Activated CD8-positive, alpha-beta memory T cell treated with anti-CD3 and anti-CD28 coated beads, Interleukin-2, amount 50 U/mL, for 24 hours (primary cell): ENCODE results near the gene SMIM29.
"Not testable (repeated sequence)": the region's sequence is repeated elsewhere in the genome, so short reads cannot be mapped to it uniquely, and the experiment has no call there.

Source experiments
- DNase-seq: peaks from one replicate; pipeline ENCODE4 v3.0.0-alpha.2; 2020; ENCODE audit errors: extremely low read depth

SMIM29 gene

DNA sequence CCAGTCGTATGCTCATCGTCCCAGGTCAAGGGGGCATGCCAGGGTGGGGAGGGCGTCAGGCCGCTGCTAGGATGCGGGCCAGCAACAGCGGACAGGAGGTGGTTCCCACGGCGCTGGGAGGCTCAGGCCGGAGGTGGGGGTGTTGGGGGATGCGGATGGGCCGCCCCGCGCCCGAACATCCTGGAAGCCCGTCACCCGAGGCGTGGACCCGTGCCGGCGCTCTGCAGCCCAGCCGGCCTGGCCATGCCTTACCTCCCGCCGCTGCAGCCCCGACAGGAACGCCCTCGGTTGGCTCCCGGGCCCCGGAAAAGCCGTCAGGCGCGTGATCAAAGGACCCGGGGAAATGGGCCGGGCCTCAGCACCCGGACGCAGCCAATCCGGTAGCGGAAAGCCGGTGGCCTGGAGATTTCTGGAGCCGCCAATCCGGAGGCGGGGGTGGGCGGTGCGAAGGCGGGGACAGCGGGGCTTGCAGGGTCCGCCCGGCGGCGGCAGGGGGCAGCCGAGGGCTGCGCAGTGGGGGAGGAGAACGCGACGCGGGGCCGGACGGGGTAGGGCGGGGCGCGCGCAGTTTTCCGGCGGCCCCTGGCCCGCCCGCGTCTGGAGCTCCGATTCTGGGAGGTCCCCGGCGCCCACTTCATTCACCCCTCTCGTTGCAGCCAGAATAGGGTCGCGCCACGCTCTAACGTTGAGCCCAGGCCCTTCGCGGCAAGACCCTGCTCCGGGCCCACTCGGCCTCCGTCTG lies at the start of gene SMIM29:
Gene SMIM29, minus strand, starts transcription at position 280 of the 742 bp plus-strand sequence. CDS start 1,215 bp downstream, outside the sequence.
- DNase-seq = peak; percentile 88

DNA sequence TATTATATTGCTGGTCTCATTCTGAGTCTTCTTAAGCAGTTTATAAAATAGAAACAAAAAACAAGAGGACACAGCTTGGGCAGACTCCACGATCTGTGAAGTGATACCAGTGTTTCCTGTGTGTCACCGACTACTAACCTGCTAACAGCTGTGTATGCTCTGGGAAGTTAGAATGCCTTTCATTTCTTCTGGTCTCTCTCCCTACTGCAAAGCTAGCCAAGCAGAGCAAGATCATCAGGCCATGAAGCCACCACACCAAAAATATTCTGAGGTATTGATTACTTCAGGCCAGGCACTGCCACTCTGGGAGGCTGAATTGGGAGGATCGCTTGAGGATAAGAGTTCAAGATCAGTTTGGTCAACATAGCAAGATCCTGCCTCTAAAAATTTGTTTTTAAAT lies 46.9 kb upstream of the SMIM29 start:
- DNase-seq = no peak

DNA sequence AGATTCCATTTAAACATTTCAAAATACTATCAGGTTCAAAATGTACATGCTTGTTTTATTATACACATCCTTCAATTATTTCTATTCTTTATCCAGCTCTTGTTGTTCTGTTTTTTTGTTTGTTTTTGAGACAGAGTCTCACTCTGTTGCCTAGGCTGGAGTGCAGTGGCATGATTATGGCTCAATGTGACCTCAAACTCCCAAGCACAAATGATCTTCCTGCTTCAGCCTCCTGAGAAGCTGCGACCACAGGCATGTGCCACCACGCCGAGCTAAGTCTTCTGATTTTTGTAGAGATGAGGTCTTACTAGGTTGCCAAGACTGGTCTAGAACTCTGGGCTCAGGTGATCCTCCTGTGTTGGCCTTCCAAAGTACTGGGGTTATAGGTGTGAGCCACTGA lies 44.1 kb upstream of the SMIM29 start:
- DNase-seq = no peak

DNA sequence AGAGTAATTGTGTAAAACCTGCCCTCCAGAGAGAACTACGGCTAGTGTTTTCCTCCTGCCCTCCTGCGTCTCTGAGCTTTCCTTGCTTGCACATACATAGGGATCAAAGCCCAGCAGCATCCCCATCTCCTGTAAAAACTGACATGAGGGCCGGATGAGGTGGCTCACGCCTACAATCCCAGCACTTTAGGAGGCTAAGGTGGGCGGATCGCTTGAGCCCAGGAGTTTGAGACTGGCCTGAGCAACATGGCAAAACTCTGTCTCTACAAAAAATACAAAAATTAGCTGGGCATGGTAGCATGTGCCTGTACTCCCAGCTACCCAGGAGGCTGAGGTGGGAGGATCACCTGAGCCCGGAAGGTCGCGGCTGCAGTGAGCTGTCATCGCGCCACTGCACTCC lies 40.3 kb upstream of the SMIM29 start:
- DNase-seq = no peak

DNA sequence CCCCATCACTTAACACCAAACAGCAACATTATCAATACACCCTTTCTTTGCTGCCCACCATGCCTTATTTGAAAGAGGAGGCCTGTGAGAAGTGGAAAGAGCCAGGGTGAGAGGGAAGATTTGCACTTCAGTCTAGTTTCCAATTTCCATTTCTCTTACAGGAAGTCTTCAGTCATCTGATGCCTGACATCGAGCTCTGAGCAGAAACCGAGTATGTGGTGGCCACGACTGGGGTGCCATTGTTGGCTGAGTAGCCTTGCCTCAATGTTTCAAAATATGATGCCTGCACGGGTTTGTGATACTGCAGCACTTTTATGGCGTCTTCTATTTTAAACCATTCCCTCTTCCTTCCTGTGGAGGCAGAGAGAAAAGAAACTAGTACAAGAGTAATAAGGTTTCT lies 39.8 kb upstream of the SMIM29 start:
- no peak for DNase-seq

DNA sequence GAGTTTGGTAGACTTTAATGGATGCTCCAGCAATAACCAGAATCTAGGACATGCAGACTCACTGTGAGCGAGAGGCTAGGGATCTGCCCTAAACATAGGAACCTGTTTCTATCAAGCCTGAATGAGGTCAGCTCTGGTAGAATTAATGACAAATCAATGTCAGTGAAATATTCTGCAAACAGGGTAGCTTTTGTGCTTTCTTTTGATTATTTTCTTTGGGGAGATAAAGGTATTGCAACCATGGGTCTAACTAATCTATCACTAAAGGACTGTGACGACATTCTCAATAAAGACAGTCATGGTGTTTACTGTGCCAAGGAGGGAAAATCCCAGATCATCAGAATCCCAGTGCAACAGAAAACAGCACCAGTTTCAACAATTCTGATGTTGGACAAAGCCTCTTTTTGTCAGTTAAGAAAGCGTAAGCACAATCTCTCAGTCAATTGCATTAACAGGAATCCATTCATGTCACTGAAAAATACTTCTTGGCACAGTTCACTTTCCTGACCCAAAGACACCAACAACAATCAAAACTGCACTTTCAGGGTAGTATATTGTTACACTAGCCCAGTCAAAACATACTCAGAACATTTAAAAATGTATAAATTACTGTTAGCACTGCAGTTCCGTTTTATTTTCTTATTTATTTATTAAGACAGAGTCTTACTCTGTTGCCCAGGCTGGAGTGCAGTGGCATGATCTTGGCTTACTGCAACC lies 36.8 kb upstream of the SMIM29 start:
- DNase-seq = no peak

DNA sequence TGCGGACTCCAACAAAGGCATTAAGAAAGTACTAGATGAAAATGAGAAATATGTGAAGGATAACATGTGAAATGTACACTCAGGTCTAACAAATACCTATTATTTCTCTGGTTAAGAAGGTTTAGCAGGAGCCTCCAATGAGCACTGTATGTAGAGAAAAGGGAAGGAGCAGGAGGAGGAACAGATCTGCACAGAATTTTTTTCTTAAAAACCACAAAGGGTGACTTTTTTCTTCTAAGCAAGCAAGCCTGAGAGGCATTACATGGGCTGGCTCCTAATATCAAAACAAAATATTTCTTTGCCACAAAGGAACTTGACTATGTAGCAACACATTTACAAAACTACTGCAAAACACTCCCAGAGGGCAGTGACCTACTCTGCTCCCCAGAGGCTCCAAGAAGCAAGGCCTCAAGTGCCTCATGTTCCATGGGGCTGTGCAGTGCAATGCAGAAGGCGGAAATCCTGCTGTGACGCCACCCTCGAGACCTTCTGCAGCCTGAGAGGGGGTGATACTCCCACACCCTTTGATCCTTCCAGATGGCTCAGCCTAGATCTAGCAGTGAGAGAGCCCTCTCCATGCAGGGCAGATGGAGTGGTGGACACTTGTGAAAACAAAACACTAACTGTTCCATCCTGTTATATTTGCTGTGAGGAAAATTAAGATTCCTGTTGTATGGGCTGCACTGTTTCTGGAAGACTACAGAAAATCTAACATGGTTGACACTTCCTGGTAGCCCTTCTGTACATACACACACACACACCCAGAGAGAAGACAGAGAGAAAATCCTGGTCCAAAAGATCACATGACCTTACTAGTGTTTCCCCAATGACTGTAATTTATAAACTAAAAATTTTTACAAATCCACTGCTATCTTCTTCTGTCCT lies 36.0 kb upstream of the SMIM29 start:
- DNase-seq = no peak

DNA sequence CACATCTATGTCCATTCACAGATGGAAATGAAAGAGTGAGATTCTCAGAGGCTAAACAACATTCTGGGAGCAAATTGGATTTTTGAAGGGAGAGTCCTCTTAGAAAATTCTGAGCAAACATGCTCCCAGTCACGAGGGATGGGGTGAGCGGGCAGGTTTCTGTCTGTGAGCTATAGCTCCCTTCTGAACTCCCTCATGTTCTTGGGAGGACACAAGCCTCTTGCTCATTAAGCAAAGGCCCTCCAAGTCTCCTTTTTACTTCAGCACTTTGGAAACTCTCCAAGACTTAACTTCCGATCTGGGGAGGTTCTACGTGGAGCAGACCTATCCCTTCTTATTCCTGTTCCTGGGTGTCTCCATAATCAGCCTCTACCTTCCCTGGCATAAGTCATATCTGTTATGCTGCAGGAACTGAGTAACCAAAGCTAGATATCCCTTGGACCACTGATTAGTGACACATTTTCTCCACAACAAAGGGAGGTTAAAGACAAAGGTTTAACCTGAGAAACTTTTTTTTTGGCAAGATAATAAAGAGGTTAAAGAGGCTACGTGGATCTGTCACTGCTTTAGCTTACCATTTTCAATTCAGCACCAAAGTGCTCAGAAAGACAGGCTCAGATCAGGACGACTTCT lies 33.0 kb upstream of the SMIM29 start:
- no peak for DNase-seq

DNA sequence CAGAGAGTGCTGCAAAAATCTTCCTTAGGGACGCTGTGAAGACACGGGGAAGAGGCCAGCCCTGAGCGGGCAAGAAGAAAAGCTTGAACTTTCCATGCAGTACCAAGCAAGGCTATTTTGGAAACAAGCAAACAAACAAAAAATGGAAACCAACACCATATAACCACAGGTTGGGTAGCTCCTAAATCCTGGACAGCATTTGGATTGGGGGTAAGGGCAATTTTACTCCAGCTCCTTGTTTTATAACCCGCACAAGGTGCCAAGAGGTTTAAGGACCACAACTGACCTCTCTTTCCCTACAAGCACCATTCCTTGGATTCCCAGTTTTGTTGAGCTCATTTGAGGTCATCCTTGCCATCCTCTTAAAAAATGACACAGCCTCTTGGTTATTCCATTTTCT lies 31.4 kb upstream of the SMIM29 start:
- DNase-seq = no peak

DNA sequence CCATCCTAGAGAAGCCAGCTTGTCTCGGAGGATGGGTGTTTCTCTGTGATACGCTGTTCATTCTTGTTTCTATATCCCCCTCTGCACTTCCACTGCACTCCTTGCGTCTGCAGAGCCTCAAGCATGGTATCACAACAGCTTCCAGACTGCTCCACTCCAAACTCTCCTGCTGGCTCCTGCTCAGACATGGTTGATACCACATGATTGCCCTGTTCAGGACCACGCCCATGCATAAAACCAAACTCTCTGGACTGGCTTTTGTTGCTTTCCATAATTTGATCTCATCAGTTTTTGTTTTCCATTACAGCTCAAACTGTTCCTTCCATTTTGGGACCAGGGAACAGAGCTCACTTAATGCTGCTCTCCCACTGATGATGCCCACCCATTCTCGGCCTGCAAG lies 30.0 kb upstream of the SMIM29 start:
- DNase-seq = no peak

DNA sequence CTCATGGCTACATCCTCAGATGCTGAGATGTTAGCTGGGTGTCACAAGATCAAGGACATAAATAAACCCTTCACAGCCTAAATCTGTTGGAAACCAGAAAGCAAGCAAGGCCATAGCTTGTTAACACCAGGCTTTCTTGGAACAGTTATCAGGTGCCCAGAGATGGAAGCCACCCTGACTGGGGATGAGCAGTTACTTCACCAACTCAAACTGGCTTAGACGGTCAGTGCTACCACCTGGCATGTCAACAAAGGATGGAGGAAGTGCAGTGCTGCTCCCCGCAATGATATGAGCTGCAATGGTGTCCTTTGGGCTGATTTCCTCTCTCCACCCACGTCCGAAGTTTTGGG lies 28.9 kb upstream of the SMIM29 start:
- DNase-seq = no peak

DNA sequence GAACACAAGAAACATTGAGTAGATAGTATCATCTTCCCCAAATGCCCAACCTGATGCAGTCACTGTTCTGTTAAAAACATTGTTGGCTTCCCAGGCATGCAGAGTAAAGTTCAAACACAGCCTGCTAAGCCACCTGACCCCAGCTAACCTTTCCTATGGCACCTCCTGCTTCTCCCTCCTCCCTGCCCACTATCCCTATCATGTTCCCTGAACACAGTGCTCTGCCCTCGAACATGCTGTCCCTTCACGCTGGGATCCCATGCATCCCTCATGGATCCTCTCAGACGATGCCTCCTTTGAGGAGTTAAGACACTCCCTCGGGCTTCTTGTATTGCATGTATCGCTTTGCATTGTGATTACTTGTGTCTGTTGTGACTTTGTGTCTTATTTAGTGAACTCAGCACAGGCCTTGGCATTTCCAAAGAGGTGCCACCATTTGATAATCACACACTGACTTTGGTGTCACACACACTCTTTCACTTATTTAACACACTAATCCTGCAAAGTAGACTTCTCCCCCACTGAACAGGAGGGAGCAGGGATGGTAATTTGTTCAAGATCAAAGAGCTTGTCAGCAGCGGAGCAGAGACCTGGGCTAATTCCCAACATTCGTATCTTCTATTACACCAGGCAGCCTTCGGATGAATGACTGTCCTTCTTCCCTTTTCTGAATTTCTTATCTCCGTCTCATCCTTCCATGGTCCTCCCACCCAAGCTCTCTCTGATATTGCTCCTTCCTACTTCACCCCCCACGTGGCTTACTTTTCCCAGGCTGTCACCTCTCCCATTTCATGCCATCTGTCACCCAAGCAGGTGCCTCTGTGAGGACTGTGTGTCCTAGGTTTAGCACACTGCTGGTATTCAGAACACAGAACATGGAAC lies 28.3 kb upstream of the SMIM29 start:
- no peak for DNase-seq

DNA sequence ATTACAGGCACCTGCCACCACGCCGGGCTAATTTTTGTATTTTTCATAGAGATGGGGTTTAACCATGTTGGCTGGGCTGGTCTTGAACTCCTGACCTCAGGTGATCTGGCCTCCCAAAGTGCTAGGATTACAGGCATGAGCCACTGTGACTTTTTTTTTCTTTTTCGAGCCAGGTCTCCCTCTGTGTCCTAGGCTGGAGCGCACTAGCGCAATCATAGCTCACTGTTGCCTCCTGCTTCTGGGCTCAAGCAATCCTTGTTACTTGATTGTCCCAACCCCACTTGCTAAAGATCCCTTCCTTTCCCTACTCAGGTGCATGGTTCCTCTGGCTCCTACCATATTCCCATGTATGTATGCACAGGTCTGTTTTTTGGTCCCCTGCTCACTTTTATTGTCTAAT lies 27.4 kb upstream of the SMIM29 start:
- DNase-seq = no peak

DNA sequence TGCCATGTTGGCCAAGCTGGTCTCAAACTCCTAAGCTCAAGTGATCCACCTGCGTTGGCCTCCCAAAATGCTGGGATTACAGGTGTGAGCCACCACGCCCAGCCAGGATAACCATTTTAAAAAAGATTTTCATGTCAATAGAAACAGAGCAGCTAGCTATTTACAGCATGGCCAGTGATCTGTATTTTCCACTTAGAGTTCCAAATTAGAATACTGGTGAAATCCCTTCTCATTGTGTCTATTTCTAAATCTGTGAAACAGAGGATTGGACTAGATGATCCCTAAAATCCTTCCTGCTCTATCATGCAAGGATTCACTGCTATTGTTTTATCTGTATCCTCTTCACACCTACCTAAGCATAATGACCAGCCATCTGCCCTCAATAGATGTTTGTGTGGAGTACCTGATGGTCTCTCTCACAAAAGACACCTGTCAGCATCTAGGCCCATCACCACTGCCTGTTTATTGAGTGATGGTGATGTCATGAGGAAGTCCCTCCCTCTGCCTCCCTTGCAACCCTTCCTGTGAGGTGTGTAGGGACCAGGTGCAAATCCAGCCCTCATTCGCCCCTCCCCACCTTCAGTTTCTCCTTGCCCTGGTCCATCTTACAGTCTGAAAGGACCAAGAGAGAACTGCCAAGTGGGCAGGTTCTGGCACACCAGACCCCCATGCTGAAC lies 26.5 kb upstream of the SMIM29 start:
- DNase-seq = no peak

DNA sequence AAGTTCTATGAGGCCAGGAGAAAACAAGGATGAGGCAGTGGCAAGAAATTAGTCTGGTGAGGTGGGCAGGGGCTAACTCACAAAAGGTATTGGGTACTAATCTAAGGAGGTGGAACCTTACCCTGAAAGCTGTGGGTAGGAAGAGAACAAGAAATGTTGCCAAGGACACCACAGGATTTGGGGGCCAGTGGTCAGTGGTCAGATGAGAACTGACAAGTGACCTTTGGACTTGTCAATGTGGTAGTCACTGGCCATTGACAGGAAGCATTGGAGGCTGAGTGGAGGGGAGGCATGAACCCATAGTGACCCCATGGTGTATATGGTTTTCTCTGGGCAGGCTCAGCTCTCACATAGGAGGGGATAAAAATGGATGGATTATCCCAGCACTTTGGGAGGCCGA lies 25.3 kb upstream of the SMIM29 start:
- no peak for DNase-seq

DNA sequence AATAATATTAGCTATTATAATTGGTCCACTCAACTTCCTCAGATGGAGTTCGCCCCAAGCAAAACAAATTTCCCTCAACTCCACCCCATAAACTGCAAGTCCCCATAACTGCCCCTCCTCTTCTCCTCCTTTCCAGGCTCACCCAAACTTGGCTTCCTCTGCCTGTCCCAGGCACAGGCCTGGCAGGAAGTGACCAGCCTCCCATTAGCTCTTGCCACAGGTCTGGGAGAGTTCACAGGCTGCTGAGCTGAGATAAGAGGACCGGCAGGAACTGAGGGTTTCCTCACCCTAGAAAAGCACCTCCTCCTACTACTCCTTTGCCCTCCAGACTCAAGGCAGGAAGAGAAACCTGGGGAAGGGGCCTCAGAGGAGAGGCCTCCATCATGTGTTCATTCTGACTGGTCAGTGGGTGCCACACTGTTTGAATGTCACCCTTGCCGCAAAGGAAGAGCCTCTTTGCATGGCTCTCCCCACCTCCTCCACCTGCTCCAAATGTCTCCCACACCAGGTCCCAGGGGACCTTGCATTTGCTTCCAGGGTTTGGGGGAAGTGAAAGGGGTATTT lies 24.5 kb upstream of the SMIM29 start:
- DNase-seq = no peak

DNA sequence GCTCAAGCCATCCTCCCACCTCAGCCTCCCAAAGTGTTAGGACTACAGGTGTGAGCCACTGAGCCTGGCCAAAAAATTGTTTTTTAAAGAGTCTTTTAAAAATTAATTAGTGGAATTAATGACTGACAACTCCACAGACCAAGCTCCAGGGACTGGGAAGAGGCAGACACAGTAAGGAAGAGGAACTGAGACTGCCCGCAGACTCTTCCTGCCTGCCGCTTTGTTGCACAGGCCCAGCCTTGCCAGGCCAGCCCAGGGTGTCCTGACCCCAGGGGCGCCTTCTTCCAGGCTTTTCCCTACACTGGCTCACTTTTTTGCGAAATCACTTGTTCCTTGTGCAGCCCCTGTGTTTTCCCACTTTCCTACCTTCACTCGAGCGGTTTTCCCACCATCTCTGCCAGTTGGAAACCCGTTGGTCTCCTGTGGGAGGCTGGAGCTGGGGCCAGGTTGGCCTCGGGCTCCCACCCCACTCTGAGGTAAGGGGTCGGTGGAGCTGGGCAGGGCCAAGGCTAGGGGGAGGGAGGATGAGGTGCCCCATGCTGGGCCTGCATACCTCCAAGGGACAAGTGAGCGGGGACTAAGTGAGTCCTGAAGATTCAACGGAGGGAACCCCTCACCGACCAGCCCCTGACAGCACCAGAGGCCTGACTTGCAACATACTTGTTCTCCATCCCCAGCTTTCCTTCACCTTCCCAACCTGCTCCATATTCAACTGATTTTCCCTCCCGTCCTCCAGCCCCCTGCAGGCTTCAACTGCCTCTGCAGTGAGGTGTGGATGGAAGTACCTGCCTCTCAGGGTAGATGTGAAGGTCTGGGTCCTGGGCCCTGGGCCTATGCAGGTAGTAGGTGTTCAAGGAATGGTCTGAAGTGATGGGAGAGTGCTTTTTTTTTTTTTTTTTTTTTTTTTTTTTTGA lies 23.5 kb upstream of the SMIM29 start:
- no peak for DNase-seq

DNA sequence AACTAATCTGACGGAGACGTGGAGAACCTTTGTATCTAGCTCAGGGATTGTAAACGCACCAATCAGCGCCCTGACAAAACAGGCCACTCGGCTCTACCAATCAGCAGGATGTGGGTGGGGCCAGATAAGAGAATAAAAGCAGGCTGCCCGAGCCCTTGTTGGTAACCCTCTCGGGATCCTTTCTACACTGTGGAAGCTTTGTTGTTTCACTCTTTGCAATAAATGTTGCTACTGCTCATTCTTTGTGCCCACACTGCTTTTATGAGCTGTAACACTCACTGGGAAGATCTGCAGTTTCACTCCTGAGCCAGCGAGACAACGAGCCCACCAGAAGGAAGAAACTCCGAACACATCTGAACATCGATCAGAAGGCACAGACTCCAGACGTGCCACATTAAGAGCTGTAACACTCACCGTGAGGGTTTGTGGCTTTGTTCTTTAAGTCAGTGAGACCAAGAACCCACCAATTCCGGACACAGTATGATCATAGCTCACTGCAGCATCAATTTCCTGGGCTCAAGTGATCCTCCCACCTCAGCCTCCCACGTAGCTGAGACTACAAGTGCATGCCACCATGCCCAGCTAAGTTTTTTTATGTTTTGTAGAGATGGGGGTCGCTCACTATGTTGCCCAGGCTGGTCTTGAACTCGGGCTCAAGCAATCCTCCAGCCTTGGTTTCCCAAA lies 21.0 kb upstream of the SMIM29 start:
- not testable (repeated sequence) for DNase-seq

DNA sequence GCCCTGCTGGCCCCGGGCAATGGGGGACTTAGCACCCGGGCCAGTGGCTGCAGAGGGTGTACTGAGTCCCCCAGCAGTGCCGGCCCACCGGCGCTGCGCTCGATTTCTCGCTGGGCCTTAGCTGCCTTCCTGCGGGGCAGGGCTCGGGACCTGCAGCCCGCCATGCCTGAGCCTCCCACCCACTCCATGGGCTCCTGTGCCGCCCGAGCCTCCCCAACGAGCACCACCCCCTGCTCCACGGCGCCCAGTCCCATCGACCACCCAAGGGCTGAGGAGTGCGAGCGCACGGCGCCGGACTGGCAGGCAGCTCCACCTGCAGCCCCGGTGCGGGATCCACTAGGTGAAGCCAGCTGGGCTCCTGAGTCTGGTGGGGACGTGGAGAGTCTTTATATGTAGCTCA lies 20.3 kb upstream of the SMIM29 start:
- not testable (repeated sequence) for DNase-seq
